PC-9 (cell line): Measurements from ENCODE around the gene UBE2U. TPM values are rescaled to one million over a fixed set of nuclear protein-coding genes. Genes with fewer than 3 reads are reported as not detected.

ENCODE experiments used
- BruUV-seq: library from RNA; stranded (reverse); fragments of 400-500 nt; replicated peaks from 2 replicates; lab custom pipeline; 2021; lab: Mats Ljungman, UMichigan
- CTCF ChIA-PET: fragments of 300-600 bp; sonication (Branson Sonifier 250); formaldehyde crosslinking; loops from one replicate; lab custom pipeline; 2022; ENCODE audit warnings: antibody characterized with exemption; lab: Charles Lee
- POLR2A ChIA-PET: fragments of 300-600 bp; sonication (Branson Sonifier 250); formaldehyde crosslinking; loops from one replicate; lab custom pipeline; 2022; ENCODE audit warnings: antibody characterized with exemption; ENCODE audit not compliant: unreplicated experiment; lab: Charles Lee
- DNase-seq, 2 experiments: peaks; one replicate each; pipeline versions ENCODE4 v3.0.0 to v3.0.0-alpha.2; 2015 to 2022; ENCODE audit warnings: mixed read lengths in 1 of 2
- H2AFZ ChIP-seq: fragments of 200-600 bp; sonication (generic); 2 replicates; pipeline ENCODE4 v1.8.1; 2017; ENCODE audit warnings: antibody characterized with exemption
- H3F3A ChIP-seq: fragments of 200-600 bp; sonication (generic); 2 replicates; pipeline ENCODE4 v1.8.1; 2017; ENCODE audit warnings: antibody characterized with exemption, mild to moderate bottlenecking, low read depth; ENCODE audit not compliant: insufficient read depth
- H3K27ac ChIP-seq: fragments of 200-600 bp; sonication (generic); 2 replicates; pipeline ENCODE4 v1.6.1; 2016; ENCODE audit warnings: mixed run types
- H3K27me3 ChIP-seq: fragments of 200-600 bp; sonication (generic); 2 replicates; pipeline ENCODE4 v1.6.1; 2016; ENCODE audit warnings: low read depth, mixed run types; ENCODE audit not compliant: insufficient read depth
- H3K36me3 ChIP-seq: fragments of 200-600 bp; sonication (generic); 2 replicates; pipeline ENCODE4 v1.6.1; 2016; ENCODE audit warnings: low read depth, mixed run types
- H3K4me1 ChIP-seq: fragments of 200-600 bp; sonication (generic); replicated peaks from 2 replicates; pipeline ENCODE4 v1.6.1; 2016; ENCODE audit warnings: mixed run types; ENCODE audit not compliant: insufficient read depth
- H3K4me2 ChIP-seq: fragments of 200-600 bp; sonication (generic); 2 replicates; pipeline ENCODE4 v1.6.1; 2017; ENCODE audit warnings: mixed run types
- H3K4me3 ChIP-seq: fragments of 200-600 bp; sonication (generic); 2 replicates; pipeline ENCODE4 v1.6.1; 2016; ENCODE audit warnings: mixed run types
- H3K79me2 ChIP-seq: fragments of 200-600 bp; sonication (generic); 2 replicates; pipeline ENCODE4 v1.6.1; 2017; ENCODE audit warnings: low read depth, mixed run types
- H3K9me2 ChIP-seq: fragments of 200-600 bp; sonication (generic); 2 replicates; pipeline ENCODE4 v1.8.1; 2017; ENCODE audit warnings: mild to moderate bottlenecking; ENCODE audit not compliant: insufficient read depth
- H3K9me3 ChIP-seq: fragments of 200-600 bp; sonication (generic); 2 replicates; pipeline ENCODE4 v1.8.1; 2016; ENCODE audit warnings: low read depth; ENCODE audit not compliant: insufficient read depth
- H4K20me1 ChIP-seq: fragments of 200-600 bp; sonication (generic); 2 replicates; pipeline ENCODE4 v1.8.1; 2017; ENCODE audit not compliant: insufficient read depth
- EZH2 ChIP-seq: fragments of 200-600 bp; sonication (generic); IDR thresholded peaks from 2 replicates; pipeline ENCODE4 v1.8.0; 2017; ENCODE audit warnings: antibody characterized with exemption, low read depth
- intact Hi-C: fragments of 100-400 bp; cut with micrococcal nuclease; formaldehyde crosslinking; loops from one replicate; pipeline ENCODE4 v1.10.0; 2022; ENCODE audit not compliant: unreplicated experiment
- total RNA-seq: library from RNA; stranded (reverse); gene quantifications from 2 replicates; pipeline ENCODE4 v1.2.3, GENCODE V29; 2021
- TF ChIP-seq, protein P1 (sequence below): fragments of 200-600 bp; sonication (generic); conservative IDR thresholded peaks from 2 replicates; pipeline ENCODE4 v1.6.1; 2017; ENCODE audit warnings: mixed run types, antibody characterized with exemption, mild to moderate bottlenecking, moderate library complexity

Gene UBE2U
- total RNA-seq, 1 experiment from 2014 or later = not detected

DNA sequence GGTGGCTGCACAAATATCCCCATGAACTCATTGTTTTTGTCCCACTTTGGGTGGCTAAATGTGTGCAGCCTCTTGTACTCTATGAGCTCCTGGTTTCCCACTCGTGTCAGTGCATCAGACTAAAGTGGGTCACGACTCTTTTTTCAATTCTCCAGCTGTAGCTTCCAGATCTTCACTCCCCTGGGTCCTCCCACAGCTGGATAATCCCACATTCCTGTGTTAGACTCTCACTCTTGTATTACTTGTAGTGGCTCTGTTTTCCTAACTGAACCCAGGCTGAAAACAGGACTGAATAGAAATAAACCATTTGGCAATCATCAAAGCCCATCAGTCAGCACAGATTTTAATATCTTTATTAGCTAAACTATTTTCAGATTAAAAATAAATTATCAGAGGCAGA lies 60.4 kb downstream of the UBE2U start:
- Histone ChIP-seq H2AFZ (no peak overlapping the region), H3K79me2 (no peaks in the 10 kb centered on the region), H3K36me3 (no peaks in the 10 kb centered on the region), H3K27ac (no peak overlapping the region), H3F3A (no peaks in the 10 kb centered on the region), H4K20me1 (no peaks in the 10 kb centered on the region), H3K9me3 (no peaks in the 10 kb centered on the region), H3K4me2 (no peak overlapping the region), H3K9me2 (no peaks in the 10 kb centered on the region), H3K27me3 (no peaks in the 10 kb centered on the region), H3K4me1 (0 out of 2 replicates have a peak, but pooled peaks cover 4% of the 10 kb centered on the region), H3K4me3 (no peak overlapping the region)
- POLR2A ChIA-PET = no interaction called here
- intact Hi-C loops = loop anchor here (10.0 kb wide), 2 partner anchors 321 to 771 kb away; no protein-coding TSS in a partner anchor
- CTCF ChIA-PET = interaction anchor here (0.6 kb wide), 1 partner anchor 241 kb away, joined by 7 read pairs; no protein-coding TSS in a partner anchor
- no peak for TF ChIP-seq EZH2
- BruUV-seq = no TSS peak
- DNase-seq = no peak

DNA sequence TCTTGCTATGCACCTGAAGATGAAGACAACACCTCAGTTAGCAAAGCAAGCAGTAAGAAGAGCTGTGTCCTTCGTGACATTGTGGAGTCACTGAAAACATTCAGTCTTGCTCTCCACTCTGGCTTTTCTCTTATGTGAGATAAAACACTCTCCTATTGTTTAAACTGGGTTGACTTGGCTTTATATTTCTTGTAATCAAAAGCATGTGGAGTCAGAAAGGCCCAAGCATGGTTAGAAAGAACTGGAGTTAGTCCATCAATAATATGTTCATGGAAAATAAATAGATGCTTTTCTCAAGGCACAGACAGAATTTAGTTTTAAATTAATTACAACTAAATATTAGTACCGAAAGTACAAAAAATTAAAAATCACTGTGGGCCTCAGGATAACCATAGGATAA lies 61.7 kb downstream of the UBE2U start:
- H3K9me3 ChIP-seq = no peaks in the 10 kb centered on the region
- intact Hi-C loops = loop anchor here (5.0 to 10.0 kb wide), 3 partner anchors 77 to 770 kb away; no protein-coding TSS in a partner anchor
- CTCF ChIA-PET = no interaction called here

DNA sequence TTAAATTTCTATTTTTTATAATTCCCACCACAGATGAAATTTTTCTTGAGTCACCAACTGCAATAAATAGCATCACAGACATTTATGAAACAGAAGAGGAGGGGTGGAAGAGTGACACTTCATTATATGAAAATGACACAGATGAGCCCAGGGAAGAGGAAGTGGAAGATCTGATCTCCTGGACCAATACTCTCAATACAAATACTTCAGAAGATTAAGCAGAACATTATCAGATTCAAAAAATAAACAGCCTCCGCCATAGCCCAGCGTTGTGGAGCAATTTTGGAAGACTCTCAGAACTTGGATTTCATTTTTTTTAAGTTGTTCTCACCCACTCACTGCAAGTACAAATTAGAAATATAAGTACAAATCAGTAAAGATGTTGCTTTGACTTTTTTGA lies 63.6 kb downstream of the UBE2U start:
- intact Hi-C loops = loop anchor here (5.0 to 10.0 kb wide), 3 partner anchors 75 to 768 kb away; no protein-coding TSS in a partner anchor
- DNase-seq = no peak
- H3K27ac ChIP-seq = no peak overlapping the region
- no peaks in the 10 kb centered on the region for H3K36me3 ChIP-seq
- no peaks in the 10 kb centered on the region for H3K9me2 ChIP-seq
- H3K79me2 ChIP-seq = no peaks in the 10 kb centered on the region
- no TSS peak for BruUV-seq
- no peak overlapping the region for H2AFZ ChIP-seq
- H4K20me1 ChIP-seq = no peaks in the 10 kb centered on the region
- 0 out of 2 replicates have a peak, but pooled peaks cover 10% of the 10 kb centered on the region for H3K4me1 ChIP-seq
- POLR2A ChIA-PET = no interaction called here
- no peaks in the 10 kb centered on the region for H3K9me3 ChIP-seq
- no peak overlapping the region for H3K4me3 ChIP-seq
- H3F3A ChIP-seq = no peaks in the 10 kb centered on the region
- CTCF ChIA-PET = no interaction called here
- TF ChIP-seq, protein P1, sequence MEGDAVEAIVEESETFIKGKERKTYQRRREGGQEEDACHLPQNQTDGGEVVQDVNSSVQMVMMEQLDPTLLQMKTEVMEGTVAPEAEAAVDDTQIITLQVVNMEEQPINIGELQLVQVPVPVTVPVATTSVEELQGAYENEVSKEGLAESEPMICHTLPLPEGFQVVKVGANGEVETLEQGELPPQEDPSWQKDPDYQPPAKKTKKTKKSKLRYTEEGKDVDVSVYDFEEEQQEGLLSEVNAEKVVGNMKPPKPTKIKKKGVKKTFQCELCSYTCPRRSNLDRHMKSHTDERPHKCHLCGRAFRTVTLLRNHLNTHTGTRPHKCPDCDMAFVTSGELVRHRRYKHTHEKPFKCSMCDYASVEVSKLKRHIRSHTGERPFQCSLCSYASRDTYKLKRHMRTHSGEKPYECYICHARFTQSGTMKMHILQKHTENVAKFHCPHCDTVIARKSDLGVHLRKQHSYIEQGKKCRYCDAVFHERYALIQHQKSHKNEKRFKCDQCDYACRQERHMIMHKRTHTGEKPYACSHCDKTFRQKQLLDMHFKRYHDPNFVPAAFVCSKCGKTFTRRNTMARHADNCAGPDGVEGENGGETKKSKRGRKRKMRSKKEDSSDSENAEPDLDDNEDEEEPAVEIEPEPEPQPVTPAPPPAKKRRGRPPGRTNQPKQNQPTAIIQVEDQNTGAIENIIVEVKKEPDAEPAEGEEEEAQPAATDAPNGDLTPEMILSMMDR = no peak
- TF ChIP-seq EZH2 = no peak
- H3K27me3 ChIP-seq = no peaks in the 10 kb centered on the region
- H3K4me2 ChIP-seq = no peak overlapping the region

More for the DNA sequence above, 61.7 kb downstream of the UBE2U start:
- BruUV-seq = no TSS peak
- H3K27me3 ChIP-seq = no peaks in the 10 kb centered on the region
- no peak for DNase-seq
- H3F3A ChIP-seq = no peaks in the 10 kb centered on the region
- no peaks in the 10 kb centered on the region for H4K20me1 ChIP-seq
- H3K36me3 ChIP-seq = no peaks in the 10 kb centered on the region
- H2AFZ ChIP-seq = no peak overlapping the region
- POLR2A ChIA-PET = no interaction called here
- H3K9me2 ChIP-seq = no peaks in the 10 kb centered on the region
- H3K4me2 ChIP-seq = no peak overlapping the region
- 0 out of 2 replicates have a peak, but pooled peaks cover 10% of the 10 kb centered on the region for H3K4me1 ChIP-seq
- no peak for TF ChIP-seq EZH2
- TF ChIP-seq, protein P1 = no peak
- H3K79me2 ChIP-seq = no peaks in the 10 kb centered on the region
- H3K4me3 ChIP-seq = no peak overlapping the region
- H3K27ac ChIP-seq = no peak overlapping the region
